GM12878 (cell line): ENCODE results near the gene EFCAB8. TPM values are rescaled to one million over a fixed set of nuclear protein-coding genes. Genes with fewer than 3 reads are reported as not detected.

Experiments used
- ATAC-seq: fragments of 200-7000 bp; cut with Tn5 transposase; 3 replicates; pipeline ENCODE4 v1.9.1; 2020; ENCODE audit warnings: mild to moderate bottlenecking, moderate library complexity
- BruUV-seq: library from RNA; stranded (reverse); fragments of 400-500 nt; replicated peaks from 2 replicates; lab custom pipeline; 2021; lab: Mats Ljungman, UMichigan
- CTCF ChIA-PET: fragments of 300-600 bp; sonication (Branson Sonifier 250); formaldehyde crosslinking; extraction: SDS; loops from one replicate; lab custom pipeline; 2021; ENCODE audit warnings: inconsistent platforms; lab: Yijun Ruan, JAX
- POLR2A ChIA-PET: fragments of 350-600 bp; formaldehyde crosslinking; extraction: SDS; loops from one replicate; lab custom pipeline; 2021; ENCODE audit warnings: inconsistent platforms; lab: Charles Lee
- RAD21 ChIA-PET: fragments of 300-600 bp; sonication (Branson Sonifier 250); formaldehyde crosslinking; loops from one replicate; lab custom pipeline; 2023; ENCODE audit warnings: antibody characterized with exemption; ENCODE audit not compliant: unreplicated experiment; lab: Charles Lee
- SMC1A ChIA-PET: fragments of 300-600 bp; sonication (Branson Sonifier 250); formaldehyde crosslinking; loops from one replicate; lab custom pipeline; 2023; ENCODE audit not compliant: unreplicated experiment, uncharacterized antibody; lab: Charles Lee
- DNase-seq: peaks from one replicate; pipeline ENCODE4 v3.0.0-alpha.2; 2011; ENCODE audit warnings: low read depth, low spot score
- FAIRE-seq: peaks from 3 replicates; lab custom pipeline; 2011; peaks lifted over from hg19 to GRCh38; lab: Jason Lieb, UNC
- H2AFZ ChIP-seq: 2 replicates; pipeline ENCODE4 v1.6.0; 2011; ENCODE audit warnings: low read depth, low read length, control low read depth; ENCODE audit not compliant: control insufficient read depth
- H3K27ac ChIP-seq: 2 replicates; pipeline ENCODE4 v1.5.1; 2011; ENCODE audit warnings: control low read depth; ENCODE audit not compliant: control insufficient read depth, insufficient read depth
- H3K27me3 ChIP-seq, 2 experiments: replicated peaks in 1 of 2; 2 replicates each; pipeline versions ENCODE4 v1.6.0 to v1.6.1; 2011; ENCODE audit warnings: low read length in 1 of 2; ENCODE audit not compliant: control insufficient read depth in 2 of 2, insufficient read depth in 2 of 2
- H3K36me3 ChIP-seq, 2 experiments: 2 replicates each; pipeline ENCODE4 v1.5.1; 2011; ENCODE audit warnings: low read length in 1 of 2; ENCODE audit not compliant: control insufficient read depth in 2 of 2, insufficient read depth in 2 of 2
- H3K4me1 ChIP-seq: 2 replicates; pipeline ENCODE4 v1.6.1; 2011; ENCODE audit warnings: mild to moderate bottlenecking, low read length, moderate library complexity, mixed read lengths; ENCODE audit not compliant: control insufficient read depth, insufficient read depth
- H3K4me2 ChIP-seq: 2 replicates; pipeline ENCODE4 v1.6.0; 2011; ENCODE audit warnings: control low read depth; ENCODE audit not compliant: control insufficient read depth, insufficient read depth
- H3K4me3 ChIP-seq: fragments of 200-600 bp; sonication (generic); 2 replicates; pipeline ENCODE4 v1.5.1; 2016
- H3K79me2 ChIP-seq: 2 replicates; pipeline ENCODE4 v1.6.0; 2011; ENCODE audit warnings: low read length; ENCODE audit not compliant: control insufficient read depth, insufficient read depth
- H3K9ac ChIP-seq: 2 replicates; pipeline ENCODE4 v1.8.0; 2011; ENCODE audit warnings: low read length, control low read depth, mixed read lengths; ENCODE audit not compliant: control insufficient read depth, insufficient read depth
- H3K9me3 ChIP-seq: replicated peaks from 3 replicates; pipeline ENCODE4 v1.5.1; 2011; ENCODE audit warnings: mild to moderate bottlenecking, low read length; ENCODE audit not compliant: control insufficient read depth, insufficient read depth
- H4K20me1 ChIP-seq: 2 replicates; pipeline ENCODE4 v1.6.0; 2011; ENCODE audit not compliant: control insufficient read depth, insufficient read depth
- ATF2 ChIP-seq: IDR thresholded peaks from 2 replicates; pipeline ENCODE4 v1.6.1; 2012; ENCODE audit warnings: low read length, inconsistent platforms
- BCL11A ChIP-seq: IDR thresholded peaks from 2 replicates; pipeline ENCODE4 v1.6.1; 2011; ENCODE audit warnings: low read depth, low read length
- CEBPZ ChIP-seq: fragments of 150-350 bp; IDR thresholded peaks from 2 replicates; pipeline ENCODE4 v1.6.1; 2016; ENCODE audit warnings: low read depth, low read length
- CHD1 ChIP-seq: IDR thresholded peaks from 2 replicates; pipeline ENCODE4 v1.6.1; 2012; ENCODE audit warnings: low read depth, low read length, improper control_type of control experiment
- HDAC2 ChIP-seq: fragments of 200-600 bp; sonication (generic); IDR thresholded peaks from 2 replicates; pipeline ENCODE4 v1.6.1; 2017
- HDAC6 ChIP-seq: fragments of 200-600 bp; sonication (generic); IDR thresholded peaks from one replicate; pipeline ENCODE4 v1.8.0; 2017; ENCODE audit warnings: antibody characterized with exemption; ENCODE audit not compliant: unreplicated experiment
- IKZF1 ChIP-seq: fragments of 450-650 bp; conservative IDR thresholded peaks from 2 replicates; pipeline ENCODE4 v1.6.1; 2017; ENCODE audit warnings: antibody characterized with exemption, mild to moderate bottlenecking
- JUND ChIP-seq: IDR thresholded peaks from 2 replicates; pipeline ENCODE4 v1.6.1; 2012; ENCODE audit warnings: low read depth, mild to moderate bottlenecking, low read length, improper control_type of control experiment, moderate library complexity
- LARP7 ChIP-seq: fragments of 450-650 bp; IDR thresholded peaks from 2 replicates; pipeline ENCODE4 v1.6.1; 2017; ENCODE audit warnings: mild to moderate bottlenecking
- MXI1 ChIP-seq: fragments of 150-350 bp; IDR thresholded peaks from 2 replicates; pipeline ENCODE4 v1.6.1; 2011; ENCODE audit warnings: low read depth, mild to moderate bottlenecking, inconsistent platforms, low read length, improper control_type of control experiment
- NRF1 ChIP-seq: conservative IDR thresholded peaks from 2 replicates; pipeline ENCODE4 v1.6.1; 2011; ENCODE audit warnings: mild to moderate bottlenecking, low read depth, low read length, improper control_type of control experiment
- PAX5 ChIP-seq: IDR thresholded peaks from 2 replicates; pipeline ENCODE4 v1.6.1; 2011; ENCODE audit warnings: low read depth, low read length, borderline replicate concordance
- PKNOX1 ChIP-seq: fragments of 450-650 bp; IDR thresholded peaks from 2 replicates; pipeline ENCODE4 v1.6.1; 2016; ENCODE audit warnings: mild to moderate bottlenecking
- RUNX3 ChIP-seq: IDR thresholded peaks from 2 replicates; pipeline ENCODE4 v1.6.1; 2012; ENCODE audit warnings: low read length, inconsistent platforms
- SMAD5 ChIP-seq: IDR thresholded peaks from 2 replicates; pipeline ENCODE4 v1.6.1; 2016; ENCODE audit warnings: antibody characterized with exemption, low read depth
- SMC3 ChIP-seq: IDR thresholded peaks from 2 replicates; pipeline ENCODE4 v1.6.1; 2011; ENCODE audit warnings: low read length, improper control_type of control experiment, borderline replicate concordance
- ZNF217 ChIP-seq: fragments of 450-650 bp; IDR thresholded peaks from 2 replicates; pipeline ENCODE4 v1.6.1; 2017; ENCODE audit warnings: antibody characterized with exemption, mild to moderate bottlenecking
- WGBS: methylation state at CpG from one replicate; pipeline ENCODE4 v1.1.6; 2016; ENCODE audit warnings: low lambda C conversion rate; ENCODE audit not compliant: insufficient replicate concordance, insufficient coverage; ENCODE audit errors: missing lambda C conversion rate; 5-methylcytosine and 5-hydroxymethylcytosine counted together
- in situ Hi-C: fragments of 300-500 bp; cut with MboI; formaldehyde crosslinking; loops from 9 replicates; pipeline ENCODE4 v1.14.3; 2018; ENCODE audit warnings: mixed read lengths
- intact Hi-C: fragments of 100-400 bp; cut with micrococcal nuclease; formaldehyde crosslinking; loops from one replicate; pipeline ENCODE4 v1.14.2; 2022; ENCODE audit not compliant: unreplicated experiment
- polyA plus RNA-seq, 11 experiments: library from polyadenylated mRNA; depleted of rRNA in 4 of 11; unstranded in 6 of 11; stranded (reverse) in 5 of 11; fragments of >200 nt; fragmentation: Nextera tagmentation in 4 of 11; fragmentation: Illumina TruSeq in 1 of 11; extraction: Ambion mirVana in 4 of 11; extraction: Trizol in 1 of 11; gene quantifications; 1 replicate in 1 of 11; 2 replicates in 10 of 11; pipeline versions ENCODE4 v1.2.1 to v1.2.3, GENCODE V29; 2011 to 2016; ENCODE audit warnings: inconsistent platforms in 2 of 11, missing spikeins in 2 of 11, low read depth in 1 of 11
- total RNA-seq, 4 experiments: library from RNA; depleted of rRNA in 3 of 4; stranded (reverse); fragments of >200 nt in 3 of 4; fragmentation: Illumina TruSeq in 1 of 4; extraction: Trizol in 1 of 4; gene quantifications; 2 replicates each; pipeline versions ENCODE4 v1.2.1 to v1.2.3, GENCODE V29; 2013 to 2021

The EFCAB8 gene
- total and polyA plus RNA-seq, 10 of the 15 experiments (the other 5 are each of a cell fraction or from before 2014, with no cell fraction given), result 0.04 to 0.18 (median 0.06) TPM; not detected in 4

GRCh38 chr20:32830437-32830836 lies 28.3 kb upstream of the EFCAB8 start (continued):
- no peak for TF ChIP-seq CEBPZ

GRCh38 chr20:32831982-32832381 lies 26.7 kb upstream of the EFCAB8 start:
- SMC1A ChIA-PET, result no interaction called here
- no peaks in the 10 kb centered on the region for H3K4me1 ChIP-seq
- ATAC-seq, result no peak
- H2AFZ ChIP-seq, result no peak overlapping the region
- H3K79me2 ChIP-seq, result peaks cover 21% of the 10 kb centered on the region
- WGBS, result 99% methylated on average over 5 of the region's 5 CpGs
- H3K4me2 ChIP-seq, result no peak overlapping the region
- no peak for DNase-seq
- FAIRE-seq, result peak; percentile 27
- POLR2A ChIA-PET, result interaction anchor here (1.5 kb wide), 1 partner anchor 10 kb away, joined by 3 read pairs; no protein-coding TSS in a partner anchor
- no peak for TF ChIP-seq JUND
- no peak for TF ChIP-seq LARP7
- TF ChIP-seq PKNOX1, result no peak
- no peak for TF ChIP-seq RUNX3
- no peak for TF ChIP-seq BCL11A
- no peak for TF ChIP-seq SMAD5
- TF ChIP-seq NRF1, result no peak
- TF ChIP-seq CHD1, result no peak
- TF ChIP-seq ZNF217, result no peak
- TF ChIP-seq MXI1, result no peak
- TF ChIP-seq HDAC2, result no peak
- TF ChIP-seq PAX5, result no peak
- TF ChIP-seq IKZF1, result no peak
- TF ChIP-seq ATF2, result no peak
- no peak for TF ChIP-seq HDAC6
- TF ChIP-seq SMC3, result no peak
- TF ChIP-seq, all 136 proteins: peak for 0
- Histone ChIP-seq H4K20me1 (no peaks in the 10 kb centered on the region; the same call in 1 of the 2 replicates), H3K27me3 (no peaks in the 10 kb centered on the region), H3K36me3 (peaks cover 13 to 31% of the 10 kb centered on the region in 2 experiments), H3K4me3 (no peak overlapping the region), H3K9ac (no peak overlapping the region), H3K27ac (no peak overlapping the region), H3K9me3 (no peaks in the 10 kb centered on the region)
- RAD21 ChIA-PET, result no interaction called here
- CTCF ChIA-PET, result interaction anchor here (1.3 kb wide), 1 partner anchor 10 kb away, joined by 3 read pairs; no protein-coding TSS in a partner anchor
- BruUV-seq, result no TSS peak
- in situ Hi-C loops (no loop called here), intact Hi-C loops (loop anchor here (5.0 kb wide), 1 partner anchor 40 kb away; no protein-coding TSS in a partner anchor)
